Activated T-cell treated with anti-CD3 and anti-CD28 coated beads, Interleukin-2, amount 50 U/mL, for 72 hours (primary cell): ENCODE measurements around the gene MUC5AC. TPM values are rescaled to one million over a fixed set of nuclear protein-coding genes. Genes with fewer than 3 reads are reported as not detected.

ENCODE experiments used
- ATAC-seq, 2 donors: fragments of 150-1000 bp; cut with Tn5 transposase; replicated peaks in 1 of 2; 2 replicates each; pipeline ENCODE4 v1.10.0; 2021; ENCODE audit warnings: moderate library complexity in 2 of 2, mild to moderate bottlenecking in 1 of 2
- DNase-seq, 2 donors: peaks; one replicate each; pipeline ENCODE4 v3.0.0; 2021 to 2022; ENCODE audit warnings: mixed read lengths in 1 of 2
- H3K27ac Mint-ChIP-seq: one replicate; pipeline ENCODE4 v1.8.0; 2022; ENCODE audit warnings: mild to moderate bottlenecking, moderate library complexity, mixed read lengths
- H3K27me3 Mint-ChIP-seq: one replicate; pipeline ENCODE4 v1.8.0; 2022; ENCODE audit warnings: low read depth, mixed read lengths
- H3K36me3 Mint-ChIP-seq, 2 donors: one replicate each; pipeline ENCODE4 v1.8.0; 2022; ENCODE audit warnings: mixed read lengths in 2 of 2, mild to moderate bottlenecking in 1 of 2; ENCODE audit not compliant: insufficient read depth in 2 of 2
- H3K4me1 Mint-ChIP-seq: one replicate; pipeline ENCODE4 v1.8.0; 2022; ENCODE audit warnings: low read depth, mixed read lengths
- H3K4me3 Mint-ChIP-seq, 2 donors: one replicate each; pipeline ENCODE4 v1.8.0; 2022; ENCODE audit warnings: mild to moderate bottlenecking in 2 of 2, mixed read lengths in 2 of 2, moderate library complexity in 2 of 2
- H3K9me3 Mint-ChIP-seq, 2 donors: one replicate each; pipeline ENCODE4 v1.8.0; 2022; ENCODE audit warnings: mixed read lengths in 2 of 2
- total RNA-seq, 2 donors: library from RNA; stranded (reverse); gene quantifications; one replicate each; pipeline ENCODE4 v1.2.3, GENCODE V29; 2022

The MUC5AC gene
- total RNA-seq, 2 donors from 2014 or later, result not detected

- Mint-ChIP-seq H3K9me3 (peaks cover 2 to 7% of the 10 kb centered on the region in 2 donors), H3K4me1 (no peaks in the 10 kb centered on the region), H3K27ac (no peak overlapping the region), H3K36me3 (peaks cover 3 to 5% of the 10 kb centered on the region in 2 donors), H3K27me3 (no peaks in the 10 kb centered on the region), H3K4me3 (no peak overlapping the region)
- DNase-seq, result no peak
- ATAC-seq, result no peak
Observed at GRCh38 chr11:1217151-1217550, 59.4 kb downstream of the MUC5AC start.

GRCh38 chr11:1218256-1218787 is 60.6 kb downstream of the MUC5AC start:
- Mint-ChIP-seq H3K9me3 (peaks cover 0 to 3% of the 10 kb centered on the region in 2 donors), H3K27ac (no peak overlapping the region), H3K27me3 (no peaks in the 10 kb centered on the region), H3K4me3 (no peak overlapping the region), H3K4me1 (no peaks in the 10 kb centered on the region), H3K36me3 (no peaks in the 10 kb centered on the region)
- ATAC-seq (no peak), DNase-seq (no peak)

GRCh38 chr11:1218788-1219445 is 61.2 kb downstream of the MUC5AC start:
- Mint-ChIP-seq H3K9me3 (peaks cover 0 to 3% of the 10 kb centered on the region in 2 donors), H3K4me1 (no peaks in the 10 kb centered on the region), H3K4me3 (no peak overlapping the region), H3K36me3 (no peaks in the 10 kb centered on the region), H3K27ac (no peak overlapping the region), H3K27me3 (no peaks in the 10 kb centered on the region)
- ATAC-seq (no peak), DNase-seq (no peak)

- no peaks in the 10 kb centered on the region for H3K36me3 Mint-ChIP-seq
- no peak overlapping the region for H3K4me3 Mint-ChIP-seq
- no peaks in the 10 kb centered on the region for H3K9me3 Mint-ChIP-seq
- no peak for DNase-seq
- no peak overlapping the region for H3K27ac Mint-ChIP-seq
- H3K27me3 Mint-ChIP-seq, result no peaks in the 10 kb centered on the region
- no peaks in the 10 kb centered on the region for H3K4me1 Mint-ChIP-seq
- ATAC-seq, result no peak
Observed at GRCh38 chr11:1219446-1219833, 61.7 kb downstream of the MUC5AC start.

GRCh38 chr11:1219834-1220815 is 62.4 kb downstream of the MUC5AC start:
- no peaks in the 10 kb centered on the region for H3K36me3 Mint-ChIP-seq
- no peak overlapping the region for H3K27ac Mint-ChIP-seq
- H3K4me1 Mint-ChIP-seq, result no peaks in the 10 kb centered on the region
- no peaks in the 10 kb centered on the region for H3K9me3 Mint-ChIP-seq
- DNase-seq (no peak), ATAC-seq (no peak)
- no peaks in the 10 kb centered on the region for H3K27me3 Mint-ChIP-seq
- H3K4me3 Mint-ChIP-seq, result no peak overlapping the region

- H3K36me3 Mint-ChIP-seq, result no peaks in the 10 kb centered on the region
- H3K27ac Mint-ChIP-seq, result no peak overlapping the region
- no peaks in the 10 kb centered on the region for H3K9me3 Mint-ChIP-seq
- H3K4me3 Mint-ChIP-seq, result no peak overlapping the region
- no peaks in the 10 kb centered on the region for H3K27me3 Mint-ChIP-seq
- no peaks in the 10 kb centered on the region for H3K4me1 Mint-ChIP-seq
- ATAC-seq (no peak), DNase-seq (no peak)
Observed at GRCh38 chr11:1220941-1221721, 63.4 kb downstream of the MUC5AC start.

GRCh38 chr11:1221848-1222311 is 64.1 kb downstream of the MUC5AC start:
- no peaks in the 10 kb centered on the region for H3K4me1 Mint-ChIP-seq
- no peaks in the 10 kb centered on the region for H3K9me3 Mint-ChIP-seq
- no peak overlapping the region for H3K27ac Mint-ChIP-seq
- DNase-seq (no peak), ATAC-seq (no peak)
- no peaks in the 10 kb centered on the region for H3K36me3 Mint-ChIP-seq
- H3K27me3 Mint-ChIP-seq, result no peaks in the 10 kb centered on the region
- no peak overlapping the region for H3K4me3 Mint-ChIP-seq

- Mint-ChIP-seq H3K27me3 (no peaks in the 10 kb centered on the region), H3K4me3 (no peak within 1 kb of the TSS), H3K4me1 (no peaks in the 10 kb centered on the region), H3K36me3 (no peaks in the 10 kb centered on the region), H3K27ac (no peak within 1 kb of the TSS), H3K9me3 (no peaks in the 10 kb centered on the region)
- ATAC-seq (no peak), DNase-seq (no peak)
Observed at GRCh38 chr11:1222491-1223345, 65.0 kb downstream of the MUC5AC start, which contains the start of gene MUC5B. TSS of gene MUC5B (plus strand) at chr11:1223066. CDS start at chr11:1223124, 58 bp downstream.

- no peak overlapping the region for H3K4me3 Mint-ChIP-seq
- no peaks in the 10 kb centered on the region for H3K4me1 Mint-ChIP-seq
- ATAC-seq, result no peak
- DNase-seq, result no peak
- H3K36me3 Mint-ChIP-seq, result no peaks in the 10 kb centered on the region
- H3K27ac Mint-ChIP-seq, result no peak overlapping the region
- H3K27me3 Mint-ChIP-seq, result no peaks in the 10 kb centered on the region
- H3K9me3 Mint-ChIP-seq, result no peaks in the 10 kb centered on the region
Observed at GRCh38 chr11:1223346-1224110, 65.8 kb downstream of the MUC5AC start.

GRCh38 chr11:1224111-1224490 is 66.3 kb downstream of the MUC5AC start:
- Mint-ChIP-seq H3K27ac (no peak overlapping the region), H3K4me3 (no peak overlapping the region), H3K9me3 (no peaks in the 10 kb centered on the region), H3K36me3 (no peaks in the 10 kb centered on the region), H3K27me3 (no peaks in the 10 kb centered on the region), H3K4me1 (no peaks in the 10 kb centered on the region)
- no peak for DNase-seq
- ATAC-seq, result no peak

- Mint-ChIP-seq H3K27me3 (no peaks in the 10 kb centered on the region), H3K27ac (no peak overlapping the region), H3K4me1 (no peaks in the 10 kb centered on the region), H3K4me3 (no peak overlapping the region), H3K36me3 (no peaks in the 10 kb centered on the region), H3K9me3 (no peaks in the 10 kb centered on the region)
- no peak for ATAC-seq
- DNase-seq, result no peak
Observed at GRCh38 chr11:1224491-1225385, 67.0 kb downstream of the MUC5AC start.
